ENCODE data around the gene ALOX15B.

ALOX15B gene

DNA sequence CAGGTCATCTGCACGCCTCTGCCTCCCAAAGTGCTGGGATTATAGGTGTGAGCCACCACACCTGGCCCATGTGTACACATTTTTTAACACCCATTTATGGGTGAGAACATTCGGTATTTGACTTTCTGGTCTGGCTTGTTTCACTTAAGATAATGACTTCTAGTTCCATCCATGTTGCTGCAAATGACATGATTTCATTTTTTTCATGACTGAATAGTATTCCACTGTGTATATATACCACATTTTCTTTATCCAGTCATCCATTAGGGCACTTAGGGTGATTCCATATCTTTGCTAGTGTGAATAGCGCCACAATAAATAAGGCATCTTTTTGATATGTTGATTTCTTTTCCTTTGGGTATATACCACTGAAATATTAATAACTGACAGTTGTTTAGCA lies 43.0 kb downstream of the ALOX15B start:
- Histone ChIP-seq H4K20me1 (ENCODE audit: insufficient read depth, low read length) (no peaks in the 10 kb centered on the region), H3K9me3 (ENCODE audit: insufficient read depth, low read length, severe bottlenecking) (no peaks in the 10 kb centered on the region), H3K4me3 (ENCODE audit: low read depth in 1 of 2, low read length in 2 of 2) (no peak overlapping the region), H3K36me3 (ENCODE audit: insufficient read depth, low read length) (no peaks in the 10 kb centered on the region), H3K79me2 (ENCODE audit: insufficient read depth, low read length) (no peaks in the 10 kb centered on the region), H3K9ac (ENCODE audit: low read depth, low read length) (no peak overlapping the region), H3K27me3 (ENCODE audit: insufficient read depth, low read length, poor library complexity) (peaks cover 17% of the 10 kb centered on the region), H3K4me1 (ENCODE audit: insufficient read depth, low read length) (peaks cover 16% of the 10 kb centered on the region), H3K27ac (ENCODE audit: low read length) (no peak overlapping the region), H3K4me2 (ENCODE audit: insufficient read depth, low read length) (no peak overlapping the region), H2AFZ (ENCODE audit: low read depth, low read length) (no peak overlapping the region)
- DNase-seq (no peak), ATAC-seq (ENCODE audit: insufficient read depth, low read depth) (no peak)
- TF ChIP-seq EZH2 (IDR thresholded peaks at IDR 0.05; ENCODE audit: borderline replicate concordance, low read depth, low read length, severe bottlenecking) = no peak
- TF ChIP-seq CTCF (IDR thresholded peaks at IDR 0.05; ENCODE audit: borderline replicate concordance, extremely low read depth, low read length, poor library complexity, severe bottlenecking) = no peak

DNA sequence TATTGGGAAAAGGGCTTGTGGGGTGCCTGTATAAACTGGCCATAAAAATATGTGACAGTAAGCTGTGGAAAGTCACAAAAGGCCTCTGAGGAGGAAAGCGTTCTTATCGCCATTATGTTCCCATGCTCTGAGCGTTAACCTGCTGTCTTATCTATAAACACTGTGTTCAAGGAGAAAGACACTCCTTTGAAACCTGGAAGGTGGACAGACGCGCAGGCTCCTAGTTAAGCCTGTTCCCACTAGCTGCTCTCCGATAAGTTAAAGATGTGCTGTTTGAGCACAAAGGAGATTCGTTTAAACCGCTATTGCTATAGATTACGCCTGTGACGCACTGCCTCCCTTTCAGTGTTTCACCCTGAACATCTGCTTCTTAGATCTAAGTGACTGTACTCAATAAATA lies 43.4 kb downstream of the ALOX15B start:
- Histone ChIP-seq H3K4me1 (ENCODE audit: insufficient read depth, low read length) (peaks cover 16% of the 10 kb centered on the region), H3K27me3 (ENCODE audit: insufficient read depth, low read length, poor library complexity) (peaks cover 17% of the 10 kb centered on the region), H4K20me1 (ENCODE audit: insufficient read depth, low read length) (no peaks in the 10 kb centered on the region), H2AFZ (ENCODE audit: low read depth, low read length) (no peak overlapping the region), H3K9ac (ENCODE audit: low read depth, low read length) (no peak overlapping the region), H3K27ac (ENCODE audit: low read length) (no peak overlapping the region), H3K36me3 (ENCODE audit: insufficient read depth, low read length) (no peaks in the 10 kb centered on the region), H3K9me3 (ENCODE audit: insufficient read depth, low read length, severe bottlenecking) (no peaks in the 10 kb centered on the region), H3K4me3 (ENCODE audit: low read depth in 1 of 2, low read length in 2 of 2) (no peak overlapping the region), H3K4me2 (ENCODE audit: insufficient read depth, low read length) (no peak overlapping the region), H3K79me2 (ENCODE audit: insufficient read depth, low read length) (no peaks in the 10 kb centered on the region)
- ATAC-seq (ENCODE audit: insufficient read depth, low read depth) (no peak), DNase-seq (no peak)
- TF ChIP-seq CTCF (IDR thresholded peaks at IDR 0.05; ENCODE audit: borderline replicate concordance, extremely low read depth, low read length, poor library complexity, severe bottlenecking) = no peak
- no peak for TF ChIP-seq EZH2 (IDR thresholded peaks at IDR 0.05; ENCODE audit: borderline replicate concordance, low read depth, low read length, severe bottlenecking)

DNA sequence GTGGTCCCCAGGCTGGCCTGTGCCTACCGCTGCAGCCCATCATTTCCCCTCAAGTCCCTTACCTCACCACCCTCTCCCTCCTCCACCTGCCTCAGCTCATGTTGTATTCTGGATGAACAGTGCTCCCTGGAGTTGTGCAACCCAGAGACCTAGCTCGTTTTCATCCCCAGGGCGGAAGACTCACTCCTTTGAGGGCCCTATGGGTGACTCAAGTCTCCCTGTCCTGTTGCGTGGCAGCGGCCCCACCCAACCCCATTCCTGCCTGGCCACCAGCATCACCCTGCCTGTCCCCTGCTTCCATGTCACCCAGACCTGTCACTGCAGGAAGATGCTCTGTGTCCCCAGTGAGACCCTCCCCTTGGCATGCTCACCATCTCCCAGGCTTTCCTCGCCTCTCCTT lies 45.4 kb downstream of the ALOX15B start:
- DNase-seq = no peak
- no peaks in the 10 kb centered on the region for H3K79me2 ChIP-seq (ENCODE audit: insufficient read depth, low read length)
- H3K9me3 ChIP-seq (ENCODE audit: insufficient read depth, low read length, severe bottlenecking) = no peaks in the 10 kb centered on the region
- H3K27me3 ChIP-seq (ENCODE audit: insufficient read depth, low read length, poor library complexity) = peaks cover 21% of the 10 kb centered on the region
- ATAC-seq (ENCODE audit: insufficient read depth, low read depth) = no peak
- no peaks in the 10 kb centered on the region for H3K36me3 ChIP-seq (ENCODE audit: insufficient read depth, low read length)
- no peak overlapping the region for H3K4me3 ChIP-seq (ENCODE audit: low read depth in 1 of 2, low read length in 2 of 2)
- TF ChIP-seq EZH2 (IDR thresholded peaks at IDR 0.05; ENCODE audit: borderline replicate concordance, low read depth, low read length, severe bottlenecking) (no peak), CTCF (IDR thresholded peaks at IDR 0.05; ENCODE audit: borderline replicate concordance, extremely low read depth, low read length, poor library complexity, severe bottlenecking) (no peak)
- no peak overlapping the region for H2AFZ ChIP-seq (ENCODE audit: low read depth, low read length)
- H4K20me1 ChIP-seq (ENCODE audit: insufficient read depth, low read length) = no peaks in the 10 kb centered on the region
- H3K9ac ChIP-seq (ENCODE audit: low read depth, low read length) = no peak overlapping the region
- H3K4me1 ChIP-seq (ENCODE audit: insufficient read depth, low read length) = peaks cover 13% of the 10 kb centered on the region
- no peak overlapping the region for H3K4me2 ChIP-seq (ENCODE audit: insufficient read depth, low read length)
- no peak overlapping the region for H3K27ac ChIP-seq (ENCODE audit: low read length)

Measured in DND-41 (cell line).